Measurements from ENCODE around the gene GNAS-AS1. TPM values are rescaled to one million over a fixed set of nuclear protein-coding genes. Genes with fewer than 3 reads are reported as not detected.

The GNAS-AS1 gene
- total and polyA plus RNA-seq, 2 donors from 2014 or later, result 0.37 to 0.88 TPM

- H3K36me3 ChIP-seq (ENCODE audit: control insufficient read depth in 2 of 3, insufficient read depth in 3 of 3, low read length in 3 of 3), result no peaks in the 10 kb centered on the region
- no peak overlapping the region for H3K4me3 ChIP-seq (ENCODE audit: low read length in 3 of 3)
- FAIRE-seq (no peak), DNase-seq (peak in 4 of 5 donors; percentile 28 to 68 (median 34))
- H3K4me1 ChIP-seq (ENCODE audit: control insufficient read depth in 2 of 3, insufficient read depth in 2 of 3, low read depth in 1 of 3, low read length in 3 of 3), result no peaks in the 10 kb centered on the region
- no peaks in the 10 kb centered on the region for H3K9me3 ChIP-seq (ENCODE audit: control insufficient read depth in 2 of 3, insufficient read depth in 1 of 3, low read length in 3 of 3)
- H3K27me3 ChIP-seq (ENCODE audit: control insufficient read depth, insufficient read depth, low read length), result no peaks in the 10 kb centered on the region
- no peak overlapping the region for H3K27ac ChIP-seq (ENCODE audit: low read depth in 2 of 2, low read length in 2 of 2)
- intact Hi-C loops (cut with DNase I), result no loop called here
- no peak for TF ChIP-seq CTCF (IDR thresholded peaks at IDR 0.05; ENCODE audit: borderline replicate concordance, extremely low read depth, insufficient read depth)
- no peak overlapping the region for H3K9ac ChIP-seq (ENCODE audit: low read length in 3 of 3)
Measured at GRCh38 chr20:58788896-58789544, 61.7 kb downstream of the GNAS-AS1 start.

GRCh38 chr20:58787211-58788005 is 63.3 kb downstream of the GNAS-AS1 start:
- intact Hi-C loops (cut with DNase I), result no loop called here
- Histone ChIP-seq H3K9ac (ENCODE audit: low read length in 3 of 3) (no peak overlapping the region), H3K4me3 (ENCODE audit: low read length in 3 of 3) (no peak overlapping the region), H3K27ac (ENCODE audit: low read depth in 2 of 2, low read length in 2 of 2) (no peak overlapping the region), H3K27me3 (ENCODE audit: control insufficient read depth, insufficient read depth, low read length) (no peaks in the 10 kb centered on the region), H3K36me3 (ENCODE audit: control insufficient read depth in 2 of 3, insufficient read depth in 3 of 3, low read length in 3 of 3) (no peaks in the 10 kb centered on the region), H3K4me1 (ENCODE audit: control insufficient read depth in 2 of 3, insufficient read depth in 2 of 3, low read depth in 1 of 3, low read length in 3 of 3) (no peaks in the 10 kb centered on the region), H3K9me3 (ENCODE audit: control insufficient read depth in 2 of 3, insufficient read depth in 1 of 3, low read length in 3 of 3) (no peaks in the 10 kb centered on the region)
- no peak for TF ChIP-seq CTCF (IDR thresholded peaks at IDR 0.05; ENCODE audit: borderline replicate concordance, extremely low read depth, insufficient read depth)
- DNase-seq (peak in 3 of 5 donors; percentile 17 to 56 (median 23)), FAIRE-seq (no peak)

- intact Hi-C loops (cut with DNase I), result no loop called here
- no peak overlapping the region for H3K4me3 ChIP-seq (ENCODE audit: low read length in 3 of 3)
- H3K36me3 ChIP-seq (ENCODE audit: control insufficient read depth in 2 of 3, insufficient read depth in 3 of 3, low read length in 3 of 3), result no peaks in the 10 kb centered on the region
- H3K9me3 ChIP-seq (ENCODE audit: control insufficient read depth in 2 of 3, insufficient read depth in 1 of 3, low read length in 3 of 3), result no peaks in the 10 kb centered on the region
- TF ChIP-seq CTCF (IDR thresholded peaks at IDR 0.05; ENCODE audit: borderline replicate concordance, extremely low read depth, insufficient read depth), result no peak
- no peaks in the 10 kb centered on the region for H3K27me3 ChIP-seq (ENCODE audit: control insufficient read depth, insufficient read depth, low read length)
- H3K9ac ChIP-seq (ENCODE audit: low read length in 3 of 3), result no peak overlapping the region
- FAIRE-seq, result no peak
- H3K4me1 ChIP-seq (ENCODE audit: control insufficient read depth in 2 of 3, insufficient read depth in 2 of 3, low read depth in 1 of 3, low read length in 3 of 3), result no peaks in the 10 kb centered on the region
- no peak overlapping the region for H3K27ac ChIP-seq (ENCODE audit: low read depth in 2 of 2, low read length in 2 of 2)
- peak in 1 of 5 donors; percentile 53 for DNase-seq
Measured at GRCh38 chr20:58784321-58785074, 66.2 kb downstream of the GNAS-AS1 start.

All from kidney (tissue), 14 donors.